Measurements from ENCODE around the gene FRMD6.

FRMD6 gene

GRCh38 chr14:51725061-51725460 lies 73.4 kb downstream of the FRMD6 start:
- H3K9ac ChIP-seq (ENCODE audit: low read depth, low read length): no peak overlapping the region
- peaks cover 7% of the 10 kb centered on the region; the same call in 1 of the 2 replicates for H3K4me1 ChIP-seq (ENCODE audit: insufficient read depth, low read length)
- WGBS: 88% methylated on average over 2 of the region's 3 CpGs

GRCh38 chr14:51726166-51726899 lies 74.6 kb downstream of the FRMD6 start:
- H3K4me3 ChIP-seq (ENCODE audit: low read length): no peak overlapping the region
- no peaks in the 10 kb centered on the region for H3K27me3 ChIP-seq (ENCODE audit: insufficient read depth, low read length)
- H3K9ac ChIP-seq (ENCODE audit: low read depth, low read length): 0 out of 2 replicates have a peak overlapping the region, but pooled peaks have one; percentile 9
- no peaks in the 10 kb centered on the region for H3K9me3 ChIP-seq (ENCODE audit: insufficient read depth, low read depth, low read length)
- H3K4me1 ChIP-seq (ENCODE audit: insufficient read depth, low read length): peaks cover 7% of the 10 kb centered on the region; the same call in 1 of the 2 replicates
- H3K36me3 ChIP-seq (ENCODE audit: insufficient read depth, low read length): peaks cover 75% of the 10 kb centered on the region
- 76% methylated on average over 1 of the region's 2 CpGs for WGBS
- H3K27ac ChIP-seq (ENCODE audit: low read depth, low read length): no peak overlapping the region

More at GRCh38 chr14:51725061-51725460, 73.4 kb downstream of the FRMD6 start:
- no peaks in the 10 kb centered on the region for H3K27me3 ChIP-seq (ENCODE audit: insufficient read depth, low read length)
- H3K4me3 ChIP-seq (ENCODE audit: low read length): no peak overlapping the region
- H3K27ac ChIP-seq (ENCODE audit: low read depth, low read length): no peak overlapping the region
- H3K9me3 ChIP-seq (ENCODE audit: insufficient read depth, low read depth, low read length): no peaks in the 10 kb centered on the region
- peaks cover 84% of the 10 kb centered on the region for H3K36me3 ChIP-seq (ENCODE audit: insufficient read depth, low read length)

GRCh38 chr14:51727526-51727925 lies 75.8 kb downstream of the FRMD6 start:
- Histone ChIP-seq H3K4me3 (ENCODE audit: low read length) (no peak overlapping the region), H3K36me3 (ENCODE audit: insufficient read depth, low read length) (peaks cover 65% of the 10 kb centered on the region), H3K27me3 (ENCODE audit: insufficient read depth, low read length) (no peaks in the 10 kb centered on the region), H3K4me1 (ENCODE audit: insufficient read depth, low read length) (peaks cover 7% of the 10 kb centered on the region; the same call in 1 of the 2 replicates), H3K27ac (ENCODE audit: low read depth, low read length) (no peak overlapping the region), H3K9ac (ENCODE audit: low read depth, low read length) (no peak overlapping the region), H3K9me3 (ENCODE audit: insufficient read depth, low read depth, low read length) (no peaks in the 10 kb centered on the region)
- 94% methylated on average over 5 of the region's 5 CpGs for WGBS

- H3K27me3 ChIP-seq (ENCODE audit: insufficient read depth, low read length): no peaks in the 10 kb centered on the region
- H3K9me3 ChIP-seq (ENCODE audit: insufficient read depth, low read depth, low read length): no peaks in the 10 kb centered on the region
- no CpG with 5 or more reads among the region's 1 CpG for WGBS
- no peak overlapping the region for H3K27ac ChIP-seq (ENCODE audit: low read depth, low read length)
- peaks cover 7% of the 10 kb centered on the region; the same call in 1 of the 2 replicates for H3K4me1 ChIP-seq (ENCODE audit: insufficient read depth, low read length)
- no peak overlapping the region for H3K4me3 ChIP-seq (ENCODE audit: low read length)
- no peak overlapping the region for H3K9ac ChIP-seq (ENCODE audit: low read depth, low read length)
- H3K36me3 ChIP-seq (ENCODE audit: insufficient read depth, low read length): peaks cover 41% of the 10 kb centered on the region
Measured at GRCh38 chr14:51730098-51730497, 78.4 kb downstream of the FRMD6 start.

- WGBS: 93% methylated on average over 2 of the region's 2 CpGs
- Histone ChIP-seq H3K36me3 (ENCODE audit: insufficient read depth, low read length) (peaks cover 37% of the 10 kb centered on the region), H3K4me1 (ENCODE audit: insufficient read depth, low read length) (peaks cover 7% of the 10 kb centered on the region; the same call in 1 of the 2 replicates), H3K27me3 (ENCODE audit: insufficient read depth, low read length) (no peaks in the 10 kb centered on the region), H3K9ac (ENCODE audit: low read depth, low read length) (no peak overlapping the region), H3K4me3 (ENCODE audit: low read length) (no peak overlapping the region), H3K9me3 (ENCODE audit: insufficient read depth, low read depth, low read length) (no peaks in the 10 kb centered on the region), H3K27ac (ENCODE audit: low read depth, low read length) (no peak overlapping the region)
Measured at GRCh38 chr14:51730684-51731083, 79.0 kb downstream of the FRMD6 start.

GRCh38 chr14:51732494-51733112 lies 80.9 kb downstream of the FRMD6 start:
- WGBS: 92% methylated on average over 4 of the region's 4 CpGs
- no peak overlapping the region for H3K4me3 ChIP-seq (ENCODE audit: low read length)
- peaks cover 17% of the 10 kb centered on the region for H3K36me3 ChIP-seq (ENCODE audit: insufficient read depth, low read length)
- H3K27me3 ChIP-seq (ENCODE audit: insufficient read depth, low read length): no peaks in the 10 kb centered on the region
- no peak overlapping the region for H3K9ac ChIP-seq (ENCODE audit: low read depth, low read length)
- H3K27ac ChIP-seq (ENCODE audit: low read depth, low read length): no peak overlapping the region
- no peaks in the 10 kb centered on the region for H3K9me3 ChIP-seq (ENCODE audit: insufficient read depth, low read depth, low read length)
- no peaks in the 10 kb centered on the region for H3K4me1 ChIP-seq (ENCODE audit: insufficient read depth, low read length)

- Histone ChIP-seq H3K4me1 (ENCODE audit: insufficient read depth, low read length) (no peaks in the 10 kb centered on the region), H3K36me3 (ENCODE audit: insufficient read depth, low read length) (peaks cover 12% of the 10 kb centered on the region), H3K27ac (ENCODE audit: low read depth, low read length) (no peak overlapping the region), H3K9me3 (ENCODE audit: insufficient read depth, low read depth, low read length) (no peaks in the 10 kb centered on the region), H3K4me3 (ENCODE audit: low read length) (no peak overlapping the region), H3K27me3 (ENCODE audit: insufficient read depth, low read length) (no peaks in the 10 kb centered on the region), H3K9ac (ENCODE audit: low read depth, low read length) (no peak overlapping the region)
- no CpG with 5 or more reads among the region's 1 CpG for WGBS
Measured at GRCh38 chr14:51733147-51733546, 81.4 kb downstream of the FRMD6 start.

GRCh38 chr14:51735851-51736250 lies 84.1 kb downstream of the FRMD6 start:
- no peaks in the 10 kb centered on the region for H3K36me3 ChIP-seq (ENCODE audit: insufficient read depth, low read length)
- 91% methylated on average over 3 of the region's 4 CpGs for WGBS
- H3K4me3 ChIP-seq (ENCODE audit: low read length): no peak overlapping the region
- no peak overlapping the region for H3K9ac ChIP-seq (ENCODE audit: low read depth, low read length)
- no peaks in the 10 kb centered on the region for H3K4me1 ChIP-seq (ENCODE audit: insufficient read depth, low read length)
- no peaks in the 10 kb centered on the region for H3K9me3 ChIP-seq (ENCODE audit: insufficient read depth, low read depth, low read length)
- no peaks in the 10 kb centered on the region for H3K27me3 ChIP-seq (ENCODE audit: insufficient read depth, low read length)
- H3K27ac ChIP-seq (ENCODE audit: low read depth, low read length): no peak overlapping the region

- H3K4me1 ChIP-seq (ENCODE audit: insufficient read depth, low read length): no peaks in the 10 kb centered on the region
- H3K36me3 ChIP-seq (ENCODE audit: insufficient read depth, low read length): no peaks in the 10 kb centered on the region
- no peak overlapping the region for H3K4me3 ChIP-seq (ENCODE audit: low read length)
- no peak overlapping the region for H3K27ac ChIP-seq (ENCODE audit: low read depth, low read length)
- no peaks in the 10 kb centered on the region for H3K9me3 ChIP-seq (ENCODE audit: insufficient read depth, low read depth, low read length)
- no peaks in the 10 kb centered on the region for H3K27me3 ChIP-seq (ENCODE audit: insufficient read depth, low read length)
- no peak overlapping the region for H3K9ac ChIP-seq (ENCODE audit: low read depth, low read length)
- 82% methylated on average over 8 of the region's 8 CpGs for WGBS
Measured at GRCh38 chr14:51738754-51739153, 87.0 kb downstream of the FRMD6 start.

- Histone ChIP-seq H3K4me1 (ENCODE audit: insufficient read depth, low read length) (no peaks in the 10 kb centered on the region), H3K27ac (ENCODE audit: low read depth, low read length) (no peak overlapping the region), H3K27me3 (ENCODE audit: insufficient read depth, low read length) (no peaks in the 10 kb centered on the region), H3K36me3 (ENCODE audit: insufficient read depth, low read length) (no peaks in the 10 kb centered on the region), H3K9ac (ENCODE audit: low read depth, low read length) (no peak overlapping the region), H3K9me3 (ENCODE audit: insufficient read depth, low read depth, low read length) (no peaks in the 10 kb centered on the region), H3K4me3 (ENCODE audit: low read length) (no peak overlapping the region)
- 83% methylated on average over 15 of the region's 23 CpGs for WGBS
Measured at GRCh38 chr14:51743588-51744000, 91.9 kb downstream of the FRMD6 start.

GRCh38 chr14:51744372-51745130 lies 92.8 kb downstream of the FRMD6 start:
- Histone ChIP-seq H3K9me3 (ENCODE audit: insufficient read depth, low read depth, low read length) (no peaks in the 10 kb centered on the region), H3K36me3 (ENCODE audit: insufficient read depth, low read length) (no peaks in the 10 kb centered on the region)
- 83% methylated on average over 26 of the region's 31 CpGs for WGBS

More at GRCh38 chr14:51744372-51745130, 92.8 kb downstream of the FRMD6 start:
- Histone ChIP-seq H3K9ac (ENCODE audit: low read depth, low read length) (no peak overlapping the region), H3K27ac (ENCODE audit: low read depth, low read length) (no peak overlapping the region), H3K4me3 (ENCODE audit: low read length) (no peak overlapping the region), H3K27me3 (ENCODE audit: insufficient read depth, low read length) (no peaks in the 10 kb centered on the region), H3K4me1 (ENCODE audit: insufficient read depth, low read length) (no peaks in the 10 kb centered on the region)
